Stomach (tissue), 4 donors: Measurements from ENCODE around the gene HOXB6.

Experiments
- CTCF ChIP-seq, 7 experiments: fragments of 450-650 bp in 4 of 7; fragments of 200-600 bp in 3 of 7; sonication (generic) in 3 of 7; IDR thresholded peaks; one replicate each; pipeline ENCODE4 v1.5.1; 2016 to 2019; ENCODE audit warnings: antibody characterized with exemption in 7 of 7, control low read depth in 2 of 7, mild to moderate bottlenecking in 1 of 7
- EP300 ChIP-seq: sonication (generic); formaldehyde crosslinking; IDR thresholded peaks from one replicate; pipeline ENCODE4 v1.6.1; 2017; ENCODE audit warnings: antibody characterized with exemption
- POLR2A ChIP-seq, 4 donors: fragments of 450-650 bp; IDR thresholded peaks; one replicate each; pipeline ENCODE4 v1.6.1; 2016; ENCODE audit warnings: antibody characterized with exemption in 4 of 4, control low read depth in 2 of 4, mild to moderate bottlenecking in 1 of 4, moderate library complexity in 1 of 4
- POLR2AphosphoS5 ChIP-seq, 3 donors: sonication (generic); formaldehyde crosslinking; IDR thresholded peaks; one replicate each; pipeline ENCODE4 v1.6.1; 2016; ENCODE audit warnings: antibody characterized with exemption in 3 of 3

GRCh38 chr17:48606892-48607614 lies 2.3 kb upstream of the HOXB6 start:
- TF ChIP-seq CTCF (IDR thresholded peaks at IDR 0.05) (no peak), EP300 (no peak), POLR2A (IDR thresholded peaks at IDR 0.05) (no peak), POLR2AphosphoS5 (IDR thresholded peaks at IDR 0.05) (no peak)
